ENCODE data around the gene OSBPL9. TPM values are rescaled to one million over a fixed set of nuclear protein-coding genes. Genes with fewer than 3 reads are reported as not detected.
"Not testable (repeated sequence)": the region's sequence is repeated elsewhere in the genome, so short reads cannot be mapped to it uniquely, and the experiment has no call there.

Gene OSBPL9
- total RNA-seq, 1 experiment from 2014 or later: 62.4 TPM

GRCh38 chr1:51699391-51699790, 82.5 kb downstream of the OSBPL9 start:
- no peak overlapping the region for H3K4me3 ChIP-seq (ENCODE audit: low read depth, low read length, poor library complexity, severe bottlenecking)
- no peak for DNase-seq (ENCODE audit: low spot score)
- intact Hi-C loops (cut with micrococcal nuclease; ENCODE audit: unreplicated experiment): no loop called here
- no peaks in the 10 kb centered on the region for H3K27me3 ChIP-seq (replicated peaks; ENCODE audit: insufficient read depth, low read depth, low read length, poor library complexity)
- CTCF ChIA-PET: no interaction called here
- no peaks in the 10 kb centered on the region for H3K36me3 ChIP-seq (ENCODE audit: insufficient read depth, low read length, poor library complexity, severe bottlenecking)
- POLR2A ChIA-PET (ENCODE audit: low non-redundant PET): no interaction called here
- H3K9me3 ChIP-seq (ENCODE audit: low read depth, low read length, poor library complexity, severe bottlenecking): no peaks in the 10 kb centered on the region
- no peaks in the 10 kb centered on the region for H3K4me1 ChIP-seq (ENCODE audit: insufficient read depth, low read length, poor library complexity, severe bottlenecking)
- BruUV-seq (replicated peaks): no TSS peak
- no peak overlapping the region for H3K27ac ChIP-seq (ENCODE audit: low read depth, low read length, poor library complexity, severe bottlenecking)
- TF ChIP-seq EZH2 (IDR thresholded peaks at IDR 0.05; ENCODE audit: borderline replicate concordance, low read depth, low read length, poor library complexity, severe bottlenecking) (no peak), CTCF (conservative IDR thresholded peaks at IDR 0.05; ENCODE audit: low read depth, low read length) (no peak)

GRCh38 chr1:51701782-51702181, 84.9 kb downstream of the OSBPL9 start:
- H3K27ac ChIP-seq (ENCODE audit: low read depth, low read length, poor library complexity, severe bottlenecking); H3K27me3 ChIP-seq (replicated peaks; ENCODE audit: insufficient read depth, low read depth, low read length, poor library complexity); H3K4me1 ChIP-seq (ENCODE audit: insufficient read depth, low read length, poor library complexity, severe bottlenecking); CTCF ChIA-PET; H3K9me3 ChIP-seq (ENCODE audit: low read depth, low read length, poor library complexity, severe bottlenecking); POLR2A ChIA-PET (ENCODE audit: low non-redundant PET); H3K4me3 ChIP-seq (ENCODE audit: low read depth, low read length, poor library complexity, severe bottlenecking); DNase-seq (ENCODE audit: low spot score); BruUV-seq (replicated peaks); intact Hi-C loops (cut with micrococcal nuclease; ENCODE audit: unreplicated experiment); H3K36me3 ChIP-seq (ENCODE audit: insufficient read depth, low read length, poor library complexity, severe bottlenecking): not testable (repeated sequence)

- BruUV-seq (replicated peaks); H3K4me1 ChIP-seq (ENCODE audit: insufficient read depth, low read length, poor library complexity, severe bottlenecking); H3K4me3 ChIP-seq (ENCODE audit: low read depth, low read length, poor library complexity, severe bottlenecking); POLR2A ChIA-PET (ENCODE audit: low non-redundant PET); CTCF ChIA-PET; intact Hi-C loops (cut with micrococcal nuclease; ENCODE audit: unreplicated experiment); H3K27ac ChIP-seq (ENCODE audit: low read depth, low read length, poor library complexity, severe bottlenecking); H3K9me3 ChIP-seq (ENCODE audit: low read depth, low read length, poor library complexity, severe bottlenecking); H3K36me3 ChIP-seq (ENCODE audit: insufficient read depth, low read length, poor library complexity, severe bottlenecking); DNase-seq (ENCODE audit: low spot score); H3K27me3 ChIP-seq (replicated peaks; ENCODE audit: insufficient read depth, low read depth, low read length, poor library complexity): not testable (repeated sequence)
These were observed 85.3 kb downstream of the OSBPL9 start for GRCh38 chr1:51702220-51702619.

- ChIA-PET CTCF (no interaction called here), POLR2A (ENCODE audit: low non-redundant PET) (no interaction called here)
- H3K4me1 ChIP-seq (ENCODE audit: insufficient read depth, low read length, poor library complexity, severe bottlenecking): no peaks in the 10 kb centered on the region
- no peaks in the 10 kb centered on the region for H3K36me3 ChIP-seq (ENCODE audit: insufficient read depth, low read length, poor library complexity, severe bottlenecking)
- no peaks in the 10 kb centered on the region for H3K27me3 ChIP-seq (replicated peaks; ENCODE audit: insufficient read depth, low read depth, low read length, poor library complexity)
- intact Hi-C loops (cut with micrococcal nuclease; ENCODE audit: unreplicated experiment): no loop called here
- no TSS peak for BruUV-seq (replicated peaks)
- TF ChIP-seq EZH2 (IDR thresholded peaks at IDR 0.05; ENCODE audit: borderline replicate concordance, low read depth, low read length, poor library complexity, severe bottlenecking): no peak
- H3K9me3 ChIP-seq (ENCODE audit: low read depth, low read length, poor library complexity, severe bottlenecking): no peaks in the 10 kb centered on the region
- no peak overlapping the region for H3K4me3 ChIP-seq (ENCODE audit: low read depth, low read length, poor library complexity, severe bottlenecking)
- H3K27ac ChIP-seq (ENCODE audit: low read depth, low read length, poor library complexity, severe bottlenecking): no peak overlapping the region
- no peak for DNase-seq (ENCODE audit: low spot score)
These were observed 88.1 kb downstream of the OSBPL9 start for GRCh38 chr1:51705035-51705434.

Data from A673 (cell line).